Measurements from ENCODE around the gene ANKRD36C.
"Not testable (repeated sequence)": the region's sequence is repeated elsewhere in the genome, so short reads cannot be mapped to it uniquely, and the experiment has no call there.

- TF ChIP-seq CTCF (IDR thresholded peaks at IDR 0.05; ENCODE audit: low read length); EZH2 (optimal IDR thresholded peaks at IDR 0.05; ENCODE audit: low read depth, low read length): not testable (repeated sequence)
Measured at GRCh38 chr2:95813311-95813710, 178.3 kb downstream of the ANKRD36C start.

Measured in MM.1S (cell line).